ENCODE data around the gene LRBA.

- no peak for TF ChIP-seq POLR2A (IDR thresholded peaks at IDR 0.05; ENCODE audit: low read depth)
- TF ChIP-seq CTCF (IDR thresholded peaks at IDR 0.05) = no peak
- TF ChIP-seq EP300 (IDR thresholded peaks at IDR 0.05) = no peak
- no peak for TF ChIP-seq POLR2AphosphoS5 (IDR thresholded peaks at IDR 0.05)
These were observed 263.4 kb downstream of the LRBA start for GRCh38 chr4:150751648-150752047.
